Activated CD4-positive, alpha-beta T cell treated with anti-CD3 and anti-CD28 coated beads, Interleukin-2, amount 50 U/mL, for 4 hours (primary cell): Measurements from ENCODE around the gene VAV3.

ENCODE experiments used
- DNase-seq, 2 experiments: peaks; one replicate each; pipeline ENCODE4 v3.0.0-alpha.2; 2020

The VAV3 gene

DNA sequence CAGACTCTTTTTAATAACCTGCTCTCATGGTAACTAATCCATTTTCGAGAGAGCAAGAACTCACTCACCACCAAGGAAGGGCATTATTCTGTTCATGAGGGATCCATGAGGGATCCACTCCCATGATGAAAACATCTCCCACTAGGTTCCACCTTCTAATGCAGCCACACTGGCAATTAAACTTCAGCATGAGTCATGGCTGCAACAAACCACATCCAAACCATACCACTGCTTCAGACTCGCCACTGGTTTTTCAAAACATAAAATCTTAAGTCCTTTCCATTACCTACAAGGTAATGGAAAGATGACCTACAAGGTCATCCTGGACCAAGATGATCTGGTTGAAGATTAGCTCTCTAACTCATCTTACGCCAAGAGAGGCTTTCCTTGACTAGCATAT, 405.1 kb downstream of the VAV3 start:
- no peak for DNase-seq

DNA sequence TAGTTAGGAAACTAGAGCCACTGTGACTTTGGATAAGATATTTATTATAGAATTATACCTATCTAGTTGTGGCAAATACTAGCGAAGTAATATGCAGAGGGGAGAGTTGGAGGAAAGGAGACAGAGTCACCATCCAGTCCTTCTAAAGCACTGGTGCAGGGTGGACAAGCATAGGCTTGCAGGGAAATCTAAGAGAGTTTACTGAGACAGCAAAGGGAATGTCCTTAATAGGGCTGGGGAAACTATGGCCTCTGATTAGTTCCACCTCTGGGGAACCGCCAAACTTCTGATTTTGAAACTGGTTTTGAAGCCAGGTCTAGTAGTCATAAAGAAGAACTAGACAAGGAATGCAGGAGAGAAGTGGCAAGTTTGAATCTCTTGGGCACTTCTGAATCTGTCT, 407.9 kb downstream of the VAV3 start:
- no peak for DNase-seq

DNA sequence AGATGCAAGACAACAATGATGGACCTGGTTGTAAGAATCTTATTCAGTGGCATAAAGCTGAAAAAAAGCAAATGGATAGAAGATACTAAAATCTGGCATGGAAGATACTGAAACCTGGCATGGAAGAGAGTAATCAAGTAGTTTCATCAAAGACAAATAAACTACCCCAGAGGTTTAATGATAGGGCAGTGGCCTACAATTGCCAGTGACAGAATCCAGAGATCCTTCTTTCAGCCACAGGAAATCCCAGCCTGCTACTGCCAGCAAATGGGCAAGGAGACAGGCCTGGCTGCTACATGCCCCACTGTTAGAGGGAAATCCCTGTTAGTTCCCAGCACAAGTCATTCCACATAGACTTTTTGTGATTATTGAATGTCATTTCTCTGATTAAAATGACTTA, 409.4 kb downstream of the VAV3 start:
- DNase-seq = no peak

DNA sequence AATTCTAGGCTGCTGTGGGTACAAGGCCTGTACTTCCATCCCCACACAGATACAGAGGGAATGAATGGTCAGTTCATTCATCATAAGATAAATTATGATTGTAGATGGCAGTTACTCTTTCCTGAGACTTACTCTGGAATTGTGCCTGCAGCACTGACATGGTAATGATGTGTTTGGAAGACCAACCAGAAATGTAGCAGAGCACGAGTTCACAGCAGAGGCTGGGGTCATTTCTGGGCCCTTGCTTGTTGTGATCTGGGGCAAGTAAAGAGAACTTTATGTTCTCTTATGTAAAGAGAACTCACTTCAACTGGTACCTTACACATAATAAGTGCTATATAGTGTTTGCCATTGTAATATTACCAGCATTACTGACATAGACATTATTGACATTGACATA, 412.2 kb downstream of the VAV3 start:
- DNase-seq = no peak

DNA sequence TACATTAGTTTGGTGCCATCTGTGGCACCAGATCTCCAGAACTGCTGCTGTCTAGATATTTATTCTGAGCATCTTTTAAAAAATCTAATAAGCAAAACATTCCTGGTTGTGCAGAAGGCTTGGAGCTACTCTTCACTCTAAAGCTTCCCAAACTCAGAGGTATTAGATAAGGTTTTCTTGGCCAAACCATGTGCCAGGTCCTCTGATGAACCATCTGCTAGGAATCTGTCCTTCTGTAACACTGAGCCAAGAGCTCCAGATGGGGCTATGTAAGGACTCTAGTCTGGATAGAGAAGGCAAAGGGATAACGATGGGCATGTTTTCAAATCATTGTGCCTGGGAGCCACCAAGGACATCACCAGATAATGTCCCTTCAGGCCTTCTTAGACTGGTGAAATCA, 413.5 kb downstream of the VAV3 start:
- no peak for DNase-seq

DNA sequence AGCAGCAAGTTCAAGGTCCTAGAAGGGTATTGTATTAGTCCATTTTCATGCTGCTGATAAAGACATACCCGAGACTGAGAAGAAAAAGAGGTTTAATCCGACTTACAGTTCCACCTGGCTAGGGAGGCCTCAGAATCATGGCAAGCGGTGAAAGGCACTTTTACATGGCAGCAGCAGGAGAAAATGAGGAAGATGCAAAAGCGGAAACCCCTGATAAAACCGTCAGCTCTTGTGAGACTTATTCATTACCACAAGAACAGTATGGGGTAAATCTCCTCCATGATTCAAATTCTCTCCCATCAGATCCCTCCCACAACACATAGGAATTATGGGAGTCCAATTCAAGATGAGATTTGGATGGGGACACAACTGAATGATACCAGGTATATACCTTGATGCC, 414.6 kb downstream of the VAV3 start:
- DNase-seq = no peak

DNA sequence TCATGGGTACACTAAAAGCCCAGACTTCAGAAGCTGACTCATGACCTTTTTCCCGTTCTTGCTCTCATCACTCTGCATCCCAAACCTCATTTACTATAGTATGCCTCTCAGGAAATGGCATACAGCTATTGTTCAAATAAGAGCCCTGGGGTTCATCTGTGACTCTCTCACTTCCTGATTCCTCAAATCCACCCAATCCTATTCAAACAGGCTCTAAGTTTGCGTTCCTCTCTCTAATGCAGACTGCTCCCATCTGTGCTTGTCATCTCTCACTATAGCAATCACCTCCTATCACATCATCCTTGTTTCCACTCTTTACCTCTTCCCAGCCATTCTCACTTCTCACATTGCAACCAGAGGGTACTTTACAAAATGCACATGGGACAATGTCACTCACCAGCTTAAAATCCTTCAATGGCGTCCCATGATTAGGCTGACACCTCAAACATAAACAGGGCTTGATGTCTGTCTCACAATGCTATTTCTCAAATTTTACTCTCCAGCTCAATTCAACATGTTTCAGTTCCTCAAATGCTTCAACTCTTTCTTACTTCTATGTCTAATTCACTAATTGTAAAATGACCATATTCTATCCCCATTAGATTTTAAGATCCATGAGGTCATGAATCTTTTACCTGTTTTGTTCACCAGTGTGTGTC, 415.7 kb downstream of the VAV3 start:
- DNase-seq = no peak

DNA sequence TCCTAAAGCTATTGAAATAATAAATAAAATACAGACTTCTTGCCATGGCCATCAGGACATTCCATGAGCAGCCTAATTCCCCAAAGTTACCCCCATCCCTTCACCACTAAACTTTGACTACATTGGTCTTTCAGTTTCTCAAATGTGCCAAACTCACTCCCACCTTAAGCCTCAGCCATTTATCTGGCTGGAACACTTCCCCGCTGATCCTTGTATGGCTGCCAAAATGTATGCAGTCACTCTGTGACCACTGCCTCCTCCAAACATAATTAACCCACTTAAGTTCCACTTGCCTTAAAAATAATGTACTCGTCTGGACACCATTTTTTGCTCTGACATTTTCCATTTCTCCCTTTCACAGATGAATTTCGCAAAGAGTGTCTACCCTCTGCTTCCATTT, 416.7 kb downstream of the VAV3 start:
- no peak for DNase-seq

DNA sequence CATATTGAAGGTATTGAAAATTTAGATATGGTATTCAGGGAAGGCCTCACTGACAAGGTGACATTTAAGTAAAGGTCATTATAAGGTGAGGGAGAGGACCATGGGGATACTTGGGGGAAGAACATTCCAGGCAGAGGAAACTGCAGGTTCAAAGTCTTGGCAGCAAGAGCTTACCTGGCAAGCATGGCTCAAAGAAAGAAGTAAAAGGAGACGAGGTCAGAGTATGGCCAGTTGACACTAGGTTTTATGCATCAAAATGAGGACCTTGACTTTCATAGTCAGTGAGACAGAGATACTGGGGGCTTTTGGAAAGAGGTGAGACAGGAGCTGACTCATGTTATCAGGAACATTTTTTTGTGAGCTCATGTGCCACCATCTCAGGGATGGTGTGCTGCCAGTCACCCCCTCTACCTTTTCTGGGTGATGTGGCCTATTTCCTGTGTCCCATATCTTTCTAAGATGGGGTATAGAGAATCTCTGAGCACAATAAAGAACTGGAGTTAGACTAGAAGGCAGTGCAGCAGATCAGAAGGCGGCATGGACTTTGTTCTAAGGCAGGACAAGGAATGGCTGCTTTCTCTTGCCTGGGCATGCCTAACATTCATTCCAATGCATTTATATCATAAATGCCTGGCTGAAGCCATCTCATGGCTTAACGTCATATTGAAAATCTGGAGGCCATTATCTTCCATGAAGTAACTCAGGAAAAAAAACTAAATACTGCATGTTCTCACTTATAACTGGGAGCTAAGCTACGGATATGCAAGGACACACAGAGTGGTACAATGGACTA, 417.4 kb downstream of the VAV3 start:
- no peak for DNase-seq

DNA sequence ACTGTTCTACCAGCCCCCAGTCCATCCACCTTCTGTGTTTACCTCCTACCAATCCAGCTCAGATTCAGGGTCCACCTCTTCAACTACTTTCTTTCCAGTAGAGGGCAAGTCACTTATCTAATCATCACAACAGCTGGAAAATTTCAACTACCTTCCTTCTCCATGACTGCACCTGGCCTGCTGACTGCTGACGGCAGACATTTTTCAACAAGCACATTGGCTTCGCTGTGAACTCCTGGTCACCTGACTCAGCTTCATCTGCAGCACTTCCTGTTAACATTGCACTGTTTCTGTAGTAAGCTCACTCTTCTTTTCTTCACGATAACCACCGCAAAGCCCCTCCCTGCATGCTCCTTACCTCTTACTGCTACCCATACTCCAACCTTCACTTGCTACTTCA, 418.4 kb downstream of the VAV3 start:
- no peak for DNase-seq

DNA sequence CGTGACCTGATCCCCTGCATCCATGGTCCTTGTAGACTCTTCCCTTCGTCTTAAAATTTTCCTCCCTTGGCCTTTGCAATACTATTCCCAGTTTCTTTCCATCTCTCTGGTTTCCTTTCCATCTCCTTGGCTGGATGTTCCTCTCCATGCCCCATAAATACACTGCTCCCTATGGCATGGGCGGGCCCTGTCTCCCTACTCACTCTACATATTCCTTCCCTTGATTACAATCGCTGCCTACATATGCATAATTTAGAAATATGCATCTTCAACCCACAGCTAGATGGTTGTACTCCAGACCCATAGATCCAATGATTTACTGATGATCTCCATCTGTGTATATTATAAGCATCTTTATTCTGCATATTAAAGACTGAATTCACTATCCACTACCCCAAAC, 419.1 kb downstream of the VAV3 start:
- DNase-seq = no peak

DNA sequence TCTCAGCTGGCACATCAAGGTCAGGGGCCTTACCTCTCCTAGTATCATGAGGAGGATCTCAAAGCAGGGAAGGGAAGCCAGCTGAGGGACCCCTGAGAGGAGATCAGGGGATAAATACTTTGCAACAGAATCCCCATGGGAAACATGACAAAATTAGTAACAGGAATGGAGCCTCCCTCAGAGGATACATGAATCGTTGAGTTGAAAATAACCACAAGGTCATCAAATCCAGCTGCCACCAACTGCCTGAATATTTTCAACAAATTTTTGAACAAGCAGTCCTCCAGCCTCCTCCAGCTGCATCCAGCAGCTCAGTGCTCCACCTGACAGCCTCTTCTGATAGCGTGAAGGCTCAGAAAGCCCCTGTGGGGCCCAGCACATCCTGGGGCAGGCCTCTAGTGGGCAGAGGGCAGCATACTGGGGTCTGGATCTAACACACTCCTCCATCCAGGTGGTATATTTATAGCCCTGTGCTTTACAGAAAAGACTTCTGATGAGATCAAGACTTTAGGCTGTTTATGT, 419.9 kb downstream of the VAV3 start:
- DNase-seq = no peak

DNA sequence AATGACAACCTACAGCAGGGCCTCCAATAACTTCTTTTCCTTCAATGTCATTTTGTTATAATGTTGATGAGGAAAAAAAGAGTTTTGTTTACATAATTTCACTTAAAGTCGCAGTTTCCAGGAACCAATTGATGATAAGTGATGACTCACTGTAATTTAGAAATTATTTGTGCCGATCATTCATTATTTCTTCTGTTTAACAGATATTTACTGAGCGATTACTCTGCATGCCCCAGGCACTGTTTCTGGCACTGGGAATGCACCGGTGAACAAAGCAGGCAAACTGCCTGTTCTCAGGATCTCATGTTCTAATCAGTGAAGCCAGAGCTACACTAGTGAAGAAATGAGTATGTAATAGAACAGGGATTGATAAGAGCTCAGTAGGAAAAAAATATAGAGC, 420.7 kb downstream of the VAV3 start:
- no peak for DNase-seq

DNA sequence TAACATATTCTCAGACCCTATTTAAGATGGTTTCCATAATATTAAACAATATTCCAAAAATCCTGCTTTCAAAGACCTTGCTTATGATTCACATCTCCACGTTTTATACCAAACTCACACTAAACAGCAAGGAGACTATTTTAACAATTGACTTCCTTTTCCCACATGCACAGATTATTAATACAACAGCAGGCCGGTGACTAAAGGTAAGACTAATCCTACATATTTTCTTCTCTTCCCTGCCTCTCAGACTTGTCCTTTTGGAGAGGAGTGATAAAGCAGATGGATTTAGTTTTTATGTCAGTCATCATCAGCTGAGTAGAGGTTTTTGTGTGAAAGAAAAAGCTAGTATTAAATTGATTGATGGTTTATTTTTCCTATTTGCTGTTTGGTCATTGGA, 423.6 kb downstream of the VAV3 start:
- no peak for DNase-seq

DNA sequence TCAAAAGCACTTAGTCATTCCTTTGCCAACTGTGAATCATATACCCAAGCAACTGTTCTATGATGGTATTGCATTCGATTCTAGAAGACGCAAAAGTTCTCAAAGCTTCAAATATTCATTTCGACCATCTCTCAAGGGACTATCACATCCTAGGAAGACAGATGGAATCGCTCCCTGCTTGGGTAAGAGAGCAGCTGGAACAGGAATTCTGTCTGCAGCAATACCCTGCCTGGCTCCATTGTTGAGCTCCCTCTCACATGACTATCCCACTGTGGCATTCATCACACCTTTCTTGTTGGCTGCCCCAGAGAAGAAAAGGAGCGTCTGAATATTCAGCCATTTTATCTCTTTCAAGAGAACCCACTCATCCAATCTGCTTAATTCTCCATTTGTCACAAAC, 426.5 kb downstream of the VAV3 start:
- DNase-seq = no peak

DNA sequence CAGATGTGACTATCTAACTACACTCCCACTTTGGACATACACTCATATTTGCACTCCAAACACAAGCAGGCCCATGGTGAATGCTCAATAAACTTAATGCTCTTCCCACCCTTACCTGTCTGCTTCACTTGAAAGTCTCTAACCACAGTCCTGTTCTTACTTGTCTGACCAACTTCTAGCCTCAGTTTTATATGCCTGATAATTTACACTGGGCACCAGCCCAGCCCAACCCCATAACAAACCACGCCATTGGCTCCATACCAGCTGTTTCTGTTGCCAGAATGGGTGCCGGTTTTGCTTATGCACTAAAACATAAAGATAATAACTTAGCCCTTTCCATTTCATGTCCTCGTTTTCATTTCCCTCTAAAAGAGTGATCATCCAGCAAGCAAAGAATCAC, 428.7 kb downstream of the VAV3 start:
- no peak for DNase-seq

DNA sequence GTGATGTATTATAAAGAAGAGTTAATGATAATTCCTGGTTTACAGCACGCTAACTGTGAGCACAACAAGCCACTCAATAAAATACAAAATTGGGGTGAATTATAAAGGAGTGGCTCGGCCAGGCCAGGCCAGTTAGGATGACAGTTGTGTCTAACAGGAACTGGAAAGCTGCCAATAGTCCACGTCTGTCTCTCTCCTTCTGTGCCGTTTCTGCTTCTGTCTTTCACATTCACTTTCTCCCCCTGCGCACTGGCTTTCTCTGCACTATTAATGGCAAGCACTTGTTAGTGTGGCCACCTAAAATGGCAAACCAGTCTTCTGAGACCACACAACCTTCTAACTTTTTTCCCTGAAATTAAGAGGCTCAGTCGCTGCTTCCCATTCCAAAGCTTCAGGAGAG, 429.9 kb downstream of the VAV3 start:
- no peak for DNase-seq

DNA sequence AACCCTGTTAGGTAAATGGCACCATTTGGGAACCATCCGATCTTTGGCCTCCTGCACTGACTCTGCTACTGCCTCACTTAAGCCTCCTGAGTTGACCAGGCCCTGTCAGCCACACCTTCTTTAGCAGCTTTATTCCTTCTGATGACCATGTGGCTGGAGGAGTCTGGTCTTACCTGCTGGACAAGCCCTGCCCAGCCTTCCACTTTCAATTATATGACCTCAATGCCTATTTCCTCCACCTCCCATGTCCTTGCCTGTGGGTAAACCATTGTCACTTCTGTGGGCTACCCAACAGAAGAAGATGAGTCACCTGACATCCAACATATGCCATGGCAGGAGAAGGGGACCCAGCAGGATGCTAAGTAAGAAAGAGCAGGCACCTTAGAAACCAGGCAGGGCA, 430.3 kb downstream of the VAV3 start:
- DNase-seq = no peak

DNA sequence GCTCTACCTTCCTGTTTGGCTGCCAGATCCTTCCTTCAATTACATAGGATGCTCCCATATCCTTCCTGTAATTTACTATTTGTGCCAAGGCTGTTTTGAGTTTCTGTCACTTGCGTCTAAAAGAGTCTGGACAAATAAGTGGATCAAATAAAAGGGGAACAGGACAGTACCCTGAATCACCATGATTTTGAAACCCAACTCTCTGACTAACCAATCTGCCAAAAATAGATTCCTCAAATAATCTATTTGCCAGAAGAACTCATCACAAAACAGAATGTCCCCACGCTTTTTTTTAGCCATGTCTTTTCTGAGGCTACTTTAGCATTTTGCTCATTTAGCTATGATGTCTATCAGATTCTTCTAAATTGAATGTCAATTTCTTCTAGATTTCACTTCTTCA, 431.5 kb downstream of the VAV3 start:
- no peak for DNase-seq

DNA sequence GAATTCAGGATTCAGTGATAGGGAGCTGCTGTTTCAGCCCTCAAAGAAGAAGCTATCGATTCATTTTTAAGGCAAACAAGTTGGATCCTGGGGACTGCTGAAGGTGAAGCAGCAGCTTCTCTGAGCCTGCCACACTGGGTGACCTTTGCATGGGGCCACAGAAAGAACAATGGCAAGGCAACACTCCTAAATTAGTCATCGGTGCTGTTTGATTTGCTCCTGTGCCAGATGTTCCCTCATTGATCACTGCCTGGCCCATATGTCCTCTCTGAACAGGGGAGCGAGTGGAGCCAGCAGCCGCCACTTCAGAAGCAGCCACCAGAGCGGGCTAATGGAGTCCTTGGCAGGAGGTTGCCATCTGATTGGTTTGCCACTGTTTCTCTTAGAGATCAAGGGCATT, 432.7 kb downstream of the VAV3 start:
- DNase-seq = no peak

DNA sequence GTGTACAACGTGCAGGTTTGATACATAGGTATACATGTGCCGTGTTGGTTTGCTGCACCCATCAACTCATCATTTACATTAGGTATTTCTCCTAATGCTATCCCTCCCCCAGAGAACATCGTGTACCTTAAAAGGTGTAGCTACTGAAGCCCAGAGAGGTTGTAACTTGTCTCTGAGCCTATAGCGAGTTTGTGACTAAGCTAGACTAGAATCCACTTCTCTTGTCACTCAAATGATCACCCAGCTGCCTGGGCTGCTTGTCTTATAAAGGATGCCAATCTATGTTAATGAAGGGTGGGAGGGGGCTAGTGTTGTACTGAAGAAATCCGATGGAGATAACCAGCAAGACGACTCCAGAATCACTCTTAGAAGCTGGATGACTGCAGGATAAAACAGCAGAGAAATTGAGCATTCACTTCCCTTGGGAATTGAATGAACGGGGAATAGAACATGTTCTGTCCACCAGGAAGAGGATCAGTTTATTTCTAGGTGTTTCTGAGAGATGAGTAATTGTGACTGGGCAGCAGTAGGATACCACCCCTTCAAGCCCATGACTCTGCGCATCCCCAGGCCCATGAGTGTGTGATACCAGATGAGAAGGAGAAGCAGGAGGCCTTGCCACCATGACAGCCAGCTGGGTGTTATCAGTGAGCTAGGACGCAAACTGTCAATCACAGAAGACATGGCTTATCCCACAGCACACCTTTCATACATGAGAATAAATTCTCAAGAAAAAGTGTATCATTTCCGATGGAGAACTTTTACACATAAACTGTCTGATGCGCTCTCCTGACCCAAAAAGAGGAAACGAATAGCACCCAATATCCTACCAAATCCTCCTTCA, 433.7 kb downstream of the VAV3 start:
- DNase-seq = no peak

DNA sequence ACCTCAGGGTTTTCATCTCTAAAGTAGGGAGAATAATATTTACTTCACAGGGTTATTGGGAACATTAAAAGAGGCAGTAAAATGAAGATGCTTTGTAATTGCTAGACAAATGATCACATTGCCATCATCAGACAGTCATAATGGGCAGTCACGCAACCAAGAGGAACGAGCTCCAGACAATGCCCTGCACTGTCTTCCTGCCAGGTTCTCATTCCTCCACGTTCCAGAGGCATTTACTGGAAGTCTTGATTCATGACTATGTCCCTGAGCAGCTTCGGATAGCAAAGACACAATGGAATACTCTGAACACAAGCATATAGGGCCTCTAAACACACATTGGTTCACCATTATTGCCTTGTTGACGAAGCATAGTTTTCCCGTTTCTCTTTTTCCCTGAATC, 434.4 kb downstream of the VAV3 start:
- no peak for DNase-seq

DNA sequence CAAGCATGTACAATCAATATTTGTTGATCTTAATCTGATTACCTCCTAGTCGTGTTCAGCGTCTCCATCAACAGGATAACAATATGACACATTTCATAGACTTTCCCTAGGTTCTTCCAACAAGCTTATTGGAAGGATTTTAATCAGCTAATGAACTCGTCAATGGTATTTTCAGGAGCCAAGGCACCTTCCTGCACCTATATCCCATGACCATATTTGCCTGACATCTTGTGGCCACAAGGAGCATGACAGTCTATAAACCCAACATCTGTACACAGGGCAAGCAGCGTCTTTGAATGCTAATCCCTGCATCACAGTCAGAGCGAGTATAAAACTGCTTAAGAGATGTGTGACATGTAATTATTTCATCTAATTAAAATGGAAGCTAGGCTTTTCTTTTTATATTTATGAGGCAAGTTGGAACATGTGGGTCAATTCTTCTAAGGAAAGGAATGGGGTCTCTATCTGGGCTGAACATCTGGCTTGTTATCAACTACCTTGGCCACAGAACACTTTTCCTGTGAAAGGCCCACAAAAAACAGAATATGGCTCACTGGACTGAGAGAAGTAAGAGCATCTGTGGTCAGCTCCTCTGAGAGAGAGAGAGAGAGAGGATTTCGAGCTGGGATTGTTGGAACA, 435.4 kb downstream of the VAV3 start:
- DNase-seq = no peak
